Chondrocyte (in vitro differentiated cells): ENCODE data around the gene KLF9. TPM values are rescaled to one million over a fixed set of nuclear protein-coding genes. Genes with fewer than 3 reads are reported as not detected.

Source experiments
- DNase-seq: peaks from one replicate; pipeline ENCODE4 v3.0.0; 2021; ENCODE audit warnings: mixed read lengths, low spot score
- H3K27ac Mint-ChIP-seq: one replicate; pipeline ENCODE4 v1.8.0; 2021; ENCODE audit warnings: mild to moderate bottlenecking, moderate library complexity, mixed read lengths; ENCODE audit not compliant: unreplicated experiment
- H3K27me3 Mint-ChIP-seq: 2 replicates; pipeline ENCODE4 v1.8.0; 2021; ENCODE audit warnings: low read depth, mixed read lengths
- H3K36me3 Mint-ChIP-seq: 2 replicates; pipeline ENCODE4 v1.8.0; 2021; ENCODE audit warnings: low read depth, mixed read lengths
- H3K4me1 Mint-ChIP-seq: 2 replicates; pipeline ENCODE4 v1.8.0; 2021; ENCODE audit warnings: low read depth, mild to moderate bottlenecking, mixed read lengths
- H3K4me3 Mint-ChIP-seq: one replicate; pipeline ENCODE4 v1.8.0; 2021; ENCODE audit warnings: mild to moderate bottlenecking, moderate library complexity, mixed read lengths; ENCODE audit not compliant: unreplicated experiment
- H3K9me3 Mint-ChIP-seq: 2 replicates; pipeline ENCODE4 v1.8.0; 2021; ENCODE audit warnings: low read depth, mixed read lengths
- total RNA-seq: library from RNA; stranded (reverse); gene quantifications from 3 replicates; pipeline ENCODE4 v1.2.1, GENCODE V29; 2021
- TF ChIP-seq, protein P1 (sequence below): fragments of 200-600 bp; sonication (generic); IDR thresholded peaks from 2 replicates; pipeline ENCODE4 v1.5.0; 2021; ENCODE audit warnings: antibody characterized with exemption, mild to moderate bottlenecking, moderate library complexity

Gene KLF9
- total RNA-seq, 1 donor from 2014 or later = 31.0 TPM

- no peak overlapping the region for H3K27ac Mint-ChIP-seq
- no peak for DNase-seq
- H3K9me3 Mint-ChIP-seq = no peaks in the 10 kb centered on the region
- no peaks in the 10 kb centered on the region for H3K27me3 Mint-ChIP-seq
- peaks cover 17% of the 10 kb centered on the region for H3K4me1 Mint-ChIP-seq
- TF ChIP-seq, protein P1, sequence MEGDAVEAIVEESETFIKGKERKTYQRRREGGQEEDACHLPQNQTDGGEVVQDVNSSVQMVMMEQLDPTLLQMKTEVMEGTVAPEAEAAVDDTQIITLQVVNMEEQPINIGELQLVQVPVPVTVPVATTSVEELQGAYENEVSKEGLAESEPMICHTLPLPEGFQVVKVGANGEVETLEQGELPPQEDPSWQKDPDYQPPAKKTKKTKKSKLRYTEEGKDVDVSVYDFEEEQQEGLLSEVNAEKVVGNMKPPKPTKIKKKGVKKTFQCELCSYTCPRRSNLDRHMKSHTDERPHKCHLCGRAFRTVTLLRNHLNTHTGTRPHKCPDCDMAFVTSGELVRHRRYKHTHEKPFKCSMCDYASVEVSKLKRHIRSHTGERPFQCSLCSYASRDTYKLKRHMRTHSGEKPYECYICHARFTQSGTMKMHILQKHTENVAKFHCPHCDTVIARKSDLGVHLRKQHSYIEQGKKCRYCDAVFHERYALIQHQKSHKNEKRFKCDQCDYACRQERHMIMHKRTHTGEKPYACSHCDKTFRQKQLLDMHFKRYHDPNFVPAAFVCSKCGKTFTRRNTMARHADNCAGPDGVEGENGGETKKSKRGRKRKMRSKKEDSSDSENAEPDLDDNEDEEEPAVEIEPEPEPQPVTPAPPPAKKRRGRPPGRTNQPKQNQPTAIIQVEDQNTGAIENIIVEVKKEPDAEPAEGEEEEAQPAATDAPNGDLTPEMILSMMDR = no peak
- H3K36me3 Mint-ChIP-seq = peaks cover 16% of the 10 kb centered on the region
- no peak overlapping the region for H3K4me3 Mint-ChIP-seq
These were observed 58.7 kb downstream of the KLF9 start for GRCh38 chr9:70355801-70356200.

DNA sequence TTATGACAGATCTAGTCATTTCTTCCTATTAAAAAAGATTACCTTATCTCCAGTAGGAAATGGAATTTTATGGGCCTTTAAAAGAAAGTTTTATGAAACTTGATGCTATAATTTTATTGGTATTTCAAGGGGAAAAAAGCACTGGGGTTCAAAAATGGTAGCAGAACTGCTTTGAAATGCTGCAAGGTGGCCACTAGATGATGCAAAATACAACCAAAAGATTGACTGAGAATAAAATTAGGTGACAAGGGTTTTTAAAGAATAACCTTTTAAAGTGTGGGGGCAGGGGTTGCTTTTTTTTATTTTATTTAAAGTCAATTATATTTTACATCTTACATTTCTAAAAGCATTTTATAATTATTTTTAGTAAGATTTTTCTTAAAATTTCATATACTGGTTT is 61.7 kb downstream of the KLF9 start:
- H3K4me1 Mint-ChIP-seq = peaks cover 24% of the 10 kb centered on the region
- TF ChIP-seq, protein P1 = peak; percentile 78
- peak overlapping the region; percentile 17 for H3K27ac Mint-ChIP-seq
- H3K4me3 Mint-ChIP-seq = no peak overlapping the region
- no peaks in the 10 kb centered on the region for H3K9me3 Mint-ChIP-seq
- peaks cover 16% of the 10 kb centered on the region for H3K36me3 Mint-ChIP-seq
- H3K27me3 Mint-ChIP-seq = no peaks in the 10 kb centered on the region
- DNase-seq = no peak

- TF ChIP-seq, protein P1 = no peak
- Mint-ChIP-seq H3K4me1 (peaks cover 25% of the 10 kb centered on the region), H3K27ac (no peak overlapping the region), H3K36me3 (peaks cover 17% of the 10 kb centered on the region), H3K9me3 (no peaks in the 10 kb centered on the region), H3K4me3 (no peak overlapping the region), H3K27me3 (no peaks in the 10 kb centered on the region)
- no peak for DNase-seq
These were observed 62.1 kb downstream of the KLF9 start for GRCh38 chr9:70352356-70352755.

DNA sequence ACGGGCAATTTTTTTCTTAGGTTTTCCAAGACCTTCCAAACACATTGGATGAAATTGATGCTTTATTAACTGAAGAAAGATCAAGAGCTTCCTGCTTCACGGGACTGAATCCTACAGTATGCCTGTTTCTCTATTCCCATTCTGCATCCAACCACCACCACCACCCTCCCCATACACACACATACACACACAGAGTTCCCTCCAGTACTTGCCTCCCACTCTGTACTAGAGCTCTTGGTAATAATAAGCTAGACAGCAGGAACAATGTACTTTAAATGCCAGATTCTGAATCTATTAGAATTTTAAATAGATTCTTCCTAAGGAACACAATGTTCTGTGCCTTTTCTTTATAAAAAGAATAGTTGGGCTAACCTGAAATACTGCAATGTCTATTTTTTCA is 67.4 kb downstream of the KLF9 start:
- Mint-ChIP-seq H3K27ac (no peak overlapping the region), H3K9me3 (no peaks in the 10 kb centered on the region), H3K27me3 (no peaks in the 10 kb centered on the region), H3K36me3 (peaks cover 31% of the 10 kb centered on the region), H3K4me1 (peaks cover 40% of the 10 kb centered on the region), H3K4me3 (no peak overlapping the region)
- TF ChIP-seq, protein P1 = no peak
- DNase-seq = no peak

GRCh38 chr9:70340572-70340971 is 73.9 kb downstream of the KLF9 start:
- H3K4me1 Mint-ChIP-seq = peaks cover 18% of the 10 kb centered on the region
- H3K9me3 Mint-ChIP-seq = no peaks in the 10 kb centered on the region
- peaks cover 20% of the 10 kb centered on the region for H3K36me3 Mint-ChIP-seq
- DNase-seq = no peak
- H3K27me3 Mint-ChIP-seq = no peaks in the 10 kb centered on the region
- peak overlapping the region; percentile 22 for H3K27ac Mint-ChIP-seq
- H3K4me3 Mint-ChIP-seq = no peak overlapping the region
- TF ChIP-seq, protein P1 = peak; percentile 92

Other genes starting within 250 kb of the KLF9 start
- gene SMC5, start 155.7 kb downstream of the KLF9 start, total RNA-seq = 36.4 to 59.1 TPM (median 37.7 TPM) in 3 replicates